Thyroid gland (tissue), 4 donors: Measurements from ENCODE around the gene FAM229B.

ENCODE experiments used
- POLR2A ChIP-seq, 2 donors: fragments of 450-650 bp; IDR thresholded peaks; one replicate each; pipeline ENCODE4 v1.6.1; 2017; ENCODE audit warnings: antibody characterized with exemption in 2 of 2, mild to moderate bottlenecking in 2 of 2, moderate library complexity in 1 of 2
- TF ChIP-seq, protein P1 (sequence below), 6 experiments: fragments of 200-600 bp in 3 of 6; fragments of 450-650 bp in 3 of 6; sonication (generic) in 3 of 6; IDR thresholded peaks; one replicate each; pipeline ENCODE4 v1.5.1; 2016 to 2019; ENCODE audit warnings: antibody characterized with exemption in 6 of 6, mild to moderate bottlenecking in 2 of 6, inconsistent platforms in 1 of 6, moderate library complexity in 1 of 6

DNA sequence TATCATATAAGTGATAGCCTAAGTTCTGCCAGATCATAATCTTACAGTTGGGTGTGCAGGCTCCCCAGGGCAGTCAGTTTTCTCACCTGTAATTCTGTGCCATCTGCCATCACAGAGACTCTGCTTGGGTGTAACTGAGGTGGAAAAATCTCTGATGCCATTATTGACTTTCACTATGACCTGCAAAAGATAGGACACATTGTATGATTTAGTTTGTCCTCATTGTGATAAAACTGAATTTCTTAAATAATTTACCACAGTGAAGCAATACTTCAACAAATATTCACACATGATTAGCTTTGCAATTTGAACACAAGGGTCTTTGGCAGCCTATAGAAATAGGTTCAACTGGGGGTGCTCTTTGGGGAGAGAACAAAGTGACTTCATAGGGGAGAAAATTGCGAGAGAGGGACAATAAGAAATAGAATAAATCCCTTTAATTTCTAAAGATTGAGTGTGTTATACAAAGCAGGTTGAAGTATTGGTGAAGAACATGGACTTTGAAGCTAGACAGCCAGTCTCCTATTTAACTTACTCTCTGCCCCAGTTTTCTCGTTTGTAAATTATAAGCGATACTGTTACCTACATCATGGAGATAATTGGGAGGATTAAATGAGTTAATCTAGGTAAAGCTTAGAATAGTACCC, 27.3 kb downstream of the FAM229B start:
- TF ChIP-seq, protein P1, sequence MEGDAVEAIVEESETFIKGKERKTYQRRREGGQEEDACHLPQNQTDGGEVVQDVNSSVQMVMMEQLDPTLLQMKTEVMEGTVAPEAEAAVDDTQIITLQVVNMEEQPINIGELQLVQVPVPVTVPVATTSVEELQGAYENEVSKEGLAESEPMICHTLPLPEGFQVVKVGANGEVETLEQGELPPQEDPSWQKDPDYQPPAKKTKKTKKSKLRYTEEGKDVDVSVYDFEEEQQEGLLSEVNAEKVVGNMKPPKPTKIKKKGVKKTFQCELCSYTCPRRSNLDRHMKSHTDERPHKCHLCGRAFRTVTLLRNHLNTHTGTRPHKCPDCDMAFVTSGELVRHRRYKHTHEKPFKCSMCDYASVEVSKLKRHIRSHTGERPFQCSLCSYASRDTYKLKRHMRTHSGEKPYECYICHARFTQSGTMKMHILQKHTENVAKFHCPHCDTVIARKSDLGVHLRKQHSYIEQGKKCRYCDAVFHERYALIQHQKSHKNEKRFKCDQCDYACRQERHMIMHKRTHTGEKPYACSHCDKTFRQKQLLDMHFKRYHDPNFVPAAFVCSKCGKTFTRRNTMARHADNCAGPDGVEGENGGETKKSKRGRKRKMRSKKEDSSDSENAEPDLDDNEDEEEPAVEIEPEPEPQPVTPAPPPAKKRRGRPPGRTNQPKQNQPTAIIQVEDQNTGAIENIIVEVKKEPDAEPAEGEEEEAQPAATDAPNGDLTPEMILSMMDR (IDR thresholded peaks at IDR 0.05) = no peak
- TF ChIP-seq POLR2A (IDR thresholded peaks at IDR 0.05) = no peak
